ENCODE measurements around the gene MAS1L. TPM values are rescaled to one million over a fixed set of nuclear protein-coding genes. Genes with fewer than 3 reads are reported as not detected.

Gene MAS1L
- total and polyA plus RNA-seq, 12 donors, result not detected

DNA sequence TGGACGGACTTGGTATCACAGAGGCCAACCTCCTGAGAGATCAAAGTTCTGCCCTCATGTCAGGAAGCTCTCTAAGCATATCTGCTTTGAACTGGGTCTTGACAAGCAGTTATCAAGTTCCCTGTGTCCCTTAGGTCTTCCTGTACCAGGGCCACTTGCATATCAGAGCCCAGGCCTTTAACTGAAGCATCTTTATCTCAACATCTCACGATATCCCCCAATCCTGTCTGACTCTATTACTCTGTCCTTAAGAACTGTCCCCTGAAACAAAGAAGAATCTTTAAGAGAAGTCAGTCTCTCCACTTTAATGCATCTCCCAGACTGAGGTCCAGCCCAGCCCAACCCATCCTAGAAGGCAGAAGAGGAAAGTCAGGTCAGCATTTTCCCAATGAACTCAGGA, 8.2 kb downstream of the MAS1L start:
- H3K4me1 ChIP-seq, result no peaks in the 10 kb centered on the region
- 29 to 39% methylated on average over 2 of the region's 2 CpGs for WGBS, 2 donors
- H3K4me3 ChIP-seq, result no peak overlapping the region
- no peaks in the 10 kb centered on the region for H3K36me3 ChIP-seq
- intact Hi-C loops (cut with DNase I), result no loop called here
- TF ChIP-seq, protein P1, sequence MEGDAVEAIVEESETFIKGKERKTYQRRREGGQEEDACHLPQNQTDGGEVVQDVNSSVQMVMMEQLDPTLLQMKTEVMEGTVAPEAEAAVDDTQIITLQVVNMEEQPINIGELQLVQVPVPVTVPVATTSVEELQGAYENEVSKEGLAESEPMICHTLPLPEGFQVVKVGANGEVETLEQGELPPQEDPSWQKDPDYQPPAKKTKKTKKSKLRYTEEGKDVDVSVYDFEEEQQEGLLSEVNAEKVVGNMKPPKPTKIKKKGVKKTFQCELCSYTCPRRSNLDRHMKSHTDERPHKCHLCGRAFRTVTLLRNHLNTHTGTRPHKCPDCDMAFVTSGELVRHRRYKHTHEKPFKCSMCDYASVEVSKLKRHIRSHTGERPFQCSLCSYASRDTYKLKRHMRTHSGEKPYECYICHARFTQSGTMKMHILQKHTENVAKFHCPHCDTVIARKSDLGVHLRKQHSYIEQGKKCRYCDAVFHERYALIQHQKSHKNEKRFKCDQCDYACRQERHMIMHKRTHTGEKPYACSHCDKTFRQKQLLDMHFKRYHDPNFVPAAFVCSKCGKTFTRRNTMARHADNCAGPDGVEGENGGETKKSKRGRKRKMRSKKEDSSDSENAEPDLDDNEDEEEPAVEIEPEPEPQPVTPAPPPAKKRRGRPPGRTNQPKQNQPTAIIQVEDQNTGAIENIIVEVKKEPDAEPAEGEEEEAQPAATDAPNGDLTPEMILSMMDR (IDR thresholded peaks at IDR 0.05), result no peak
- no peak overlapping the region for H3K27ac ChIP-seq
- ATAC-seq, result no peak
- H3K27me3 ChIP-seq, result peaks cover 0 to 14% (median 2%) of the 10 kb centered on the region in 7 donors
- H3K9me3 ChIP-seq, result peaks cover 0 to 12% (median 0%) of the 10 kb centered on the region in 11 donors
- DNase-seq, result no peak

DNA sequence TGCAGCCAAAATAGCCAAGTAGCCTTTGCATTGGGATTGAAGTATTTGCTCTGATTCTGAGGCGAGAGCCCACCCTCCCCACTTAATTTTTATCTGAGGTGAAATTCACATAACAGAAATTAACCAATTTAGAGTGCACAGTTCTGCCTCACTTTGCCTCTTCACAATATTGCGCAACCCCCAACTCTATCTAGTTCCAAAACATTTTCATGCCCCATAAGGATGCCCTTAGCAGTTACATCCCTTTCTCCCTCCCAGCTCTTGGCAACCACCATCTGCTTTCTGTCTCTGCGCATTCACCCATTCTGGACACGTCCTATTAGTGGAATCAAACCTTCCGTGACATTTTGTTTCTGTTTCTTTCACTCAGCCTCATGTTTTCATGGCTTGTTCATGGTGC, 9.0 kb downstream of the MAS1L start:
- 67 to 82% methylated on average over 5 of the region's 5 CpGs for WGBS, 2 donors
- no peak for ATAC-seq
- intact Hi-C loops (cut with DNase I), result no loop called here

DNA sequence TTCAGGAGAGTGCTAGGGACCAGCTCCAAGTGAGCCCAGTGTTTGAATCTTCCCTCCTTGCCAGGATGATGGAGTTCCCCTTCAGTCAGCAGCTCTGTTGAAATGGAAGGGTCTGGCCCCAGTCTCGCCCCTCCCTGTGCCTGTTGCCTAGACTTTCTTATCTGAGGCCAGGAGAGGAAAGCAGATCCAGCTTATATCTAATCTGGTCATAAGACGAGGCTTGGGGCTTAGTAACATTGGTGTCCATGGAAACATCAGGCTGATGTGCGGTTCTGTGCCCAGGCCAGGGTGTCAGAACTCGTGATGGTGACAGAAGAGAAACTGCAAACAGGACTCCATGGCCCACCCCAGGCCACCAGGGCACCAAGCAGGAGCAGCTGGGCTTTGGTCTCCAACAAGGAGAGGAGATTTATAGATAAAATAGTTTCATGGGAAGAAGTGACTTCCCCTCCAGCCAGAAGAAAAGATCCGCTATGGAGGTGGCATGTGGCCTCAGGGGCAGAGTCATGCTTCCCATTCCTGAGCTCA, 9.8 kb downstream of the MAS1L start:
- Histone ChIP-seq H3K27me3 (peaks cover 0 to 14% (median 0%) of the 10 kb centered on the region in 7 donors), H3K9me3 (peaks cover 0 to 12% (median 0%) of the 10 kb centered on the region in 11 donors), H3K4me1 (no peaks in the 10 kb centered on the region), H3K27ac (no peak overlapping the region), H3K36me3 (no peaks in the 10 kb centered on the region), H3K4me3 (no peak overlapping the region)
- DNase-seq (no peak), ATAC-seq (no peak)
- TF ChIP-seq, protein P1 (IDR thresholded peaks at IDR 0.05), result no peak
- intact Hi-C loops (cut with DNase I), result no loop called here
- 40 to 46% methylated on average over 5 of the region's 5 CpGs for WGBS, 2 donors

More for the DNA sequence above, 9.0 kb downstream of the MAS1L start:
- Histone ChIP-seq H3K4me1 (no peaks in the 10 kb centered on the region), H3K27me3 (peaks cover 0 to 14% (median 0%) of the 10 kb centered on the region in 7 donors), H3K9me3 (peaks cover 0 to 12% (median 0%) of the 10 kb centered on the region in 11 donors), H3K4me3 (no peak overlapping the region), H3K27ac (no peak overlapping the region), H3K36me3 (no peaks in the 10 kb centered on the region)
- TF ChIP-seq, protein P1 (IDR thresholded peaks at IDR 0.05), result no peak
- no peak for DNase-seq

DNA sequence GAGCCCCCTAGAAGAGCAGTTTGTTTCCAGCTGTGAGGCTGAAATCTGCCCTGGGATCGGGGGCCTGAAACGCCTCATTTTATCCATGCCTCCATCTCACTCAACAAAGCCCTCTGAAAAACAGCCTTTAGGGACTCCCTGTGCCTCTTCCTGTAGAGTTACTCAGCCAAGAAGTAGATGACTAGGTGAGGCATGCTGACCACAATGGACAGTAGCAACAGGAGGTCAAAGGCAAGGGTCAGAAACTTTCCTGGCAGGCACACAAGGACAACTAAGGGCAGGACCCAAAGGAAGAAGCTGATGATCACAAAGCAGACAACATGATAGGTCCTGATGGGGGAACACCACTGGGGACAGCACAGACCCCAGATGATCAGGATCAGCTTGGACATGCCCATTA, 12.8 kb downstream of the MAS1L start:
- intact Hi-C loops (cut with DNase I), result no loop called here
- DNase-seq, result no peak
- H3K4me3 ChIP-seq, result no peak overlapping the region
- H3K9me3 ChIP-seq, result no peaks in the 10 kb centered on the region
- H3K4me1 ChIP-seq, result no peaks in the 10 kb centered on the region
- no peak for ATAC-seq
- peaks cover 0 to 14% (median 0%) of the 10 kb centered on the region in 7 donors for H3K27me3 ChIP-seq
- TF ChIP-seq, protein P1 (IDR thresholded peaks at IDR 0.05), result no peak
- H3K36me3 ChIP-seq, result no peaks in the 10 kb centered on the region
- no peak overlapping the region for H3K27ac ChIP-seq
- 39 to 71% methylated on average over 2 of the region's 2 CpGs for WGBS, 2 donors

All from heart right ventricle (tissue), 16 donors.